ENCODE data around the gene IQGAP2.
"Not testable (repeated sequence)": the region's sequence is repeated elsewhere in the genome, so short reads cannot be mapped to it uniquely, and the experiment has no call there.

The IQGAP2 gene, protein sequence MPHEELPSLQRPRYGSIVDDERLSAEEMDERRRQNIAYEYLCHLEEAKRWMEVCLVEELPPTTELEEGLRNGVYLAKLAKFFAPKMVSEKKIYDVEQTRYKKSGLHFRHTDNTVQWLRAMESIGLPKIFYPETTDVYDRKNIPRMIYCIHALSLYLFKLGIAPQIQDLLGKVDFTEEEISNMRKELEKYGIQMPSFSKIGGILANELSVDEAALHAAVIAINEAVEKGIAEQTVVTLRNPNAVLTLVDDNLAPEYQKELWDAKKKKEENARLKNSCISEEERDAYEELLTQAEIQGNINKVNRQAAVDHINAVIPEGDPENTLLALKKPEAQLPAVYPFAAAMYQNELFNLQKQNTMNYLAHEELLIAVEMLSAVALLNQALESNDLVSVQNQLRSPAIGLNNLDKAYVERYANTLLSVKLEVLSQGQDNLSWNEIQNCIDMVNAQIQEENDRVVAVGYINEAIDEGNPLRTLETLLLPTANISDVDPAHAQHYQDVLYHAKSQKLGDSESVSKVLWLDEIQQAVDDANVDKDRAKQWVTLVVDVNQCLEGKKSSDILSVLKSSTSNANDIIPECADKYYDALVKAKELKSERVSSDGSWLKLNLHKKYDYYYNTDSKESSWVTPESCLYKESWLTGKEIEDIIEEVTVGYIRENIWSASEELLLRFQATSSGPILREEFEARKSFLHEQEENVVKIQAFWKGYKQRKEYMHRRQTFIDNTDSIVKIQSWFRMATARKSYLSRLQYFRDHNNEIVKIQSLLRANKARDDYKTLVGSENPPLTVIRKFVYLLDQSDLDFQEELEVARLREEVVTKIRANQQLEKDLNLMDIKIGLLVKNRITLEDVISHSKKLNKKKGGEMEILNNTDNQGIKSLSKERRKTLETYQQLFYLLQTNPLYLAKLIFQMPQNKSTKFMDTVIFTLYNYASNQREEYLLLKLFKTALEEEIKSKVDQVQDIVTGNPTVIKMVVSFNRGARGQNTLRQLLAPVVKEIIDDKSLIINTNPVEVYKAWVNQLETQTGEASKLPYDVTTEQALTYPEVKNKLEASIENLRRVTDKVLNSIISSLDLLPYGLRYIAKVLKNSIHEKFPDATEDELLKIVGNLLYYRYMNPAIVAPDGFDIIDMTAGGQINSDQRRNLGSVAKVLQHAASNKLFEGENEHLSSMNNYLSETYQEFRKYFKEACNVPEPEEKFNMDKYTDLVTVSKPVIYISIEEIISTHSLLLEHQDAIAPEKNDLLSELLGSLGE (N-terminal part only)

DNA sequence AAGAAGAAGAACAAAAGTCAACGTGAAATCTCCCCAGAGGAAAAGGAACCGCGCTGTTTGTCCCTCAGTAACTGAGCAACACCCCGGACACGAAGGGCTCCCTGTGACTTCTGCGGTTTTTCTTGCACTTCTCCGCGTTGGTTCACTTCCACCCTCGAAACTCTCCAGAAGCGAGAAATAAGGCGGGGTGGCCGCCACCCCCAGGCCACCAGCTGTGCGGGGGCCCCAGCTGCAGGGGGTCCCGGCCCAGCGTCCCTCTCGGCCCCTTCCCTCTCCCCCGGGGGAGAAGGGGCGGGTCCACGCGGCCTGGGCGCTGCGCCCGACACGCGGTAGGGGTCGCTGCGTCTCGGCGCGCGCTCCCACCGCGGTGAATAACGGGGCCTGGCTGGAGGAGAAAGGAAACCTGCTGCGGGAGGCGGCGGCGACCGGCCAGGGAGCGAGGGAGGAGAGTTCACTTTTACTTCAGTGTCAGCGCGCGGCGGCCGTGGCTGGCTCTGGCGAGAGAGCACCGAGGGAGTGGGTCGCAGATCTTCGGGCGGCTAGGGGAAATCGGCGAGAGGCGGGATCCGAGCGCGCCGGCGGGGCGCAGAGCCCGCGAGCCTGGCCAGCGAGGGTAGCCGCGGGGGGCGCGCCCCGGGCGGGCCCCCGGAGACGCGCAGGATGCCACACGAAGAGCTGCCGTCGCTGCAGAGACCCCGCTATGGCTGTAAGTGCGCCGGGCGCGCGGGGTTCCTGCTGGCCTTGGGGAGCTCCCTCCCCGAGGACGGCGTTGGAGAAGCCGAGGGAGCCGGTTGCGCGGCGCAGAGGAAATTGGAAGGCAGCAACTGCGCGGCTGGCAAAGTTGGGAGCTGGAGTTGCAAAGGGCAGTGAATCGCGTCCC, at the start of gene IQGAP2:
IQGAP2 (plus strand) TSS at position 400 of the 880 bp plus-strand sequence; CDS start at position 661, 261 bp downstream.
- no peak for DNase-seq

DNA sequence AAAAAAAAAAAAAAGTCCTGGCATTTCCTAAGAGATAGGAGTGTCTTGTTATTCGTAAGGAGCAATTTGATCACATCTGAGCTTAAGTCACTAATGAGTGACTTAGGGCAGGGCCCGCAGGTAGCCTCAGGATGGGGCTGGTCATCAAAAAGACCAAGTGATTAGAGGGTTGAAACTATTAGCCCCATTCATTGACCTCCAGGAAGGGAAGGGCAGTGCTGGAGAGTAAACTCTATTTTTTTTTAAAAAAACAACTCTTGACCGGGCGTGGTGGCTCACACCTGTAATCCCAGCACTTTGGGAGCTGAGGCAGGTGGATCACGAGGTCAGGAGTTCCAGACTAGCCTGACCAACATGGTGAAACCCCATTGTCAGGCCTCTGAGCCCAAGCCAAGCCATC, 46.2 kb upstream of the IQGAP2 start:
- DNase-seq = no peak

DNA sequence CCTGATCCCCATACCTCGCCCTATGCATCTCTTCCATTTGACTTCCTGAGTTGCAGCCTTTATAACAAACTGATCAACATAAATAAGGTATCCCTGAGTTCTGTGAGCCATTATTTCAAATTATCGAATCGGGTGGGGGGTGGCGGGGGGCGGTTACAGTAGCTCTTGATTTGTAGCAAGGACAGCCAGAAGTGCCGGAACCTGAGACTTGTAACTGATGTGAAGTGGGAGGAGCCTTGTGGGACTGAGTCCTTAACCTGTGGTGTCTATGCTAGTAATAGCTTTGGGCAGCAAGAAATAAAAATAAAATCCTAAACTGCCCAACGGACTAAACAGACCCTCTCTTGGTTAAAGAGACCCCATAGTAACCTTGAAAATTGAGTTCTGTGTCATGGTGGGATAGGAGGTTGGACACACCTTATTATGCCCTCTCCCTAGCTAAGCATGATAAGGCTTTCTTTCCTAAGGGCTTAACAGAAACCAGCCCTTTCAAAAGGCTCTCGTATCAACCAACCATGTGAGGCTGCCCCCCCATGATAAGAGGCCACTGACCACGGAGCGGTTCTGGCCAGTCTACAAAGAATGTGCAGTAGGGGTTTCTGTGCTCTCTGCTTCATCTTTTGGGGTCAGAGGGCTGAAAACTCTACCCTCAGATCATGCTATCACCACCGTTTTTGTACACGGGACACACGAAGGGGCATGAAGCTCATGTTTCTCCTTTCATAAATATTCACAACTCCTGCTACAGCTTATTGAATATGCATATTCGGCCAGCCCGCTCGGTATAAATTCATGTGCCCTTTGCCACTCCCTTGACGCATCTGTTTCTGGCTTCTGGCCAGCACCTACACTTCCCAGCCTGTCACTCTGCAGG, 39.5 kb upstream of the IQGAP2 start:
- no peak for DNase-seq

DNA sequence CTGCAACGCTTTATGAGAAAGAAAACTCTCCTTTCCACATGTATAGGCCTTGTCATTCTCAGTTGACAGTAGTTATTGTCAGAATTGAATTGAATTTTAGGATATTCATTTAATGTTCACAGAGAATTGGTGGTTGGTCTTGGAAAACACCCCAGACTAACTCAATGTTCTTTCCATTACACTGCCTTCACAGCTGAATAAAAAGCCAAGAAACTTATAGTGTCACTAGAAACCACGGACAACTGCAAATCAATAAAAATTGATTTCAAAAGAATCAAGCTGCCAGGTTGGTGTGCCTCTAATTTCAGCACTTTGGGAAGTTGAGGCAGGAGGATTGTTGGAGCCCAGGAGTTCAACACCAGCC, 38.9 kb upstream of the IQGAP2 start:
- DNase-seq = no peak

DNA sequence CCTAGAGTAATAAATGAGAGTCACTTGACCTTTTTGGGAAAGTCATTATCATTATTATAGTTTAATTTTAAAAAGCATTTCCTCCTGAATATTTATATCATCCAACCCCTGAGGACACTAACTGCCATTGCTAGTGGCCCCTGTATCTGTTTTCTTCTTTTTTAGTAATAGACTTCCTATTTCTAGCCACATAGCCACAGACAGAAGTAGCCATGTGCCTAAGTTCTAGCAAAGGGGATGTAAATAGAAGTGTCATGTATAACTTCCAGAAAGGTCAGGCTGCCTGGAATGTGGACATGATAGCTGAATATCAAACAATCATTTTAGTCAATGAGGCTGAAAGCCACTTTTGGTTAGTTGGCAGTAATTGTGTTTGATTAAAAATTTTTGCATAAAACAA, 37.5 kb upstream of the IQGAP2 start:
- no peak for DNase-seq

DNA sequence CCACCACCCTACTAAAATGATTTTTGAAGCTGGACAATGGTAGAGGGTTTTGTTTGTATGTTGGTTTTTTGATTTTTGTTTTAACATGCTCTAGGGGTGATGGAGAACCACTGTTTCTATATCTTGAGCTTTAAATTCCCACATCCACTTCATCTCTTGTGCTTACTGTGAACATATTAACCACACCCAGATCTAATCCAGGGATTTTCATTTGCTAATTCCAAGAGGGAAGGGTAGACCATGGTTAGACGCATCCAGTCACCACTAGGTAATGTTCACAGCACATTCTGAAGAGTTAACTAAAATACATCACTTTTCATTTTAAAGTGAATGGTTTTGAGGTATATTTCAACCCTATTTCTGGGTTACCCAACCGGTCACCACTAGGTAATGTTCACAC, 36.5 kb upstream of the IQGAP2 start:
- no peak for DNase-seq

DNA sequence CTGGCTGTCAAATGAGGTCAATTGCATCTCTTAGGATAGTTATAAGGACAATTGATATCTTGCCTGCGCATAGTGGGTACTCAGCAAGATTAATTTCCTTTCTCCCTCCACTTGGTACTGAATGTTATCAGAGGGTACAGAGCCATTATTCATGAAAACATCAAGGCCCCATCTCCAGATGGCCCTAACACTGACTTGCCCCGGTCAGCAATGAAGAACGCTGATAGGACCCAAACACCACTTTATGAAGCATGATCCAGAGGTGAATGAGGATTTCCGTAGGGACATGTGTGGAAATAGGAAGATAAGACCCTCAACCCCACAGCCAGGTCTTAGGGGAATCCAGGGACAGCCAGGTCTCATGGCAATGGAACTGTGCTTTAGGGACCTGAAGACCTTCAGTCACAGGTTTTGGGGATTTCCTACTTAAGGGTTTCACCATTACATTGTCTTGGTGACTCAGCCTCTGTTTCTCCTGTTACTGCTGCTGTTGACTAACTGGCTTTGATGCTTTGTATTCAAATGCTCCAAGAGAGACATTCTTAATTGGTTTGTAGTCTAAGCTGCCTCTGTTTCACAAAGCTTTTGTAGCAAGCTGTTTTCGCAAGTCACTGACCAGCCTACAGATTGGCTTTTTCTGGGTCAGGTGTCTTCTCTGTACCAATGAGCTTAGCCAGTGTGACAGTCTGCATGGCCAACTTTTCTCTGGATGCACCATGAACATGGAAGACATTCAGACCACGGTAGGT, 35.3 kb upstream of the IQGAP2 start:
- no peak for DNase-seq

DNA sequence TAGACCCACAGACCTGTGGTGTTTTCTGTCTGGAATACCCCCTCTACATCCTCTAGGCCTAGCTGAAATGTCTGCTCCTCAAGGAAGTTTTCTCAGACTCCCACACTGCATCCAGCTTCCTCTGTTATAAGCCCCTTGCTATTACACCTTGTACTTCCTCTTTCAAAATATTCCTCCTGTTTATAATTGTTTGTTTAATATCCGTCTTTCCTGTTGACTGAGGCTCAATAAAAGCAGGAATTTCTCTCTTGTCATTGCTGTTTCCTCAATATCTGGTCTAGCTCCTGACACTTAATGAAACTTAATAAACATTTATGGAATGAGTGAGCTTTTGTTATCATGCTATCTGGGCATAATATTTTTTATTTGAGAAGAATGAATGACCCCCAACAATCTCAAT, 34.1 kb upstream of the IQGAP2 start:
- DNase-seq = no peak

DNA sequence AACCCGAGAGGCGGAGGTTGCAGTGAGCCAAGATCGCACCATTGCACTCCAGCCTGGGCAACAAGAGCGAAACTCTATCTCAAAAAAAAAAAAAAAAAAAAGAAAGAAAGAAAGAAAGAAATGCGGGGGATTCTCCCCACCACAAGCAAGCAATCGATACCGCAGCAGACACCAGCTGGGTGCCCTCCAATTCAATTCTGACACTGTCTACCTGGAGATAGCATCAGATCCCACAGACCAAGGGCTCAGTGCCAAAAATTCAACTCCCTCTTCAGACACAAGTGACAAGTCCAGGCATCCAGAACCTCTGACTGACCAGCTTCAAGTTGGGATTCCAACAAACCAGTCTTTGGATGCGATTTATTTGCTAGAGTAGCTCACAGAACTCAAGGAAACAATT, 33.4 kb upstream of the IQGAP2 start:
- DNase-seq = not testable (repeated sequence)

DNA sequence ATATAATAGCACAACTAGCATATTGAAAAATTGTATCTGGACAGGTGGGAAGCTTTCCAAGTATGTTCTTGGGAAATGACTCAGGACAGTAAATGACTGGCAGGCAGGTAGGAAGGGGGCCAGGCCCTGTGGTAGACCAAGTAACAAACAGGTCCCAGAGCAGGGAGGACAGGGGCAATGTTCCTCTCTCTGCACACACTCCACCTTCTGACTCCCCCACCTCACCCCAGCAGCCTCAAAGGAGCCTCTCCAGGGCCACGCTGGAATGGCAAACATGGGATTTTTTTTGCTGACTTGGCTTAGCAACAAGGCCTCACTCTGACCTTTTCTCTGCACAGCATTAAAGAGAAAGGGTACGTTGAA, 31.1 kb upstream of the IQGAP2 start:
- no peak for DNase-seq

DNA sequence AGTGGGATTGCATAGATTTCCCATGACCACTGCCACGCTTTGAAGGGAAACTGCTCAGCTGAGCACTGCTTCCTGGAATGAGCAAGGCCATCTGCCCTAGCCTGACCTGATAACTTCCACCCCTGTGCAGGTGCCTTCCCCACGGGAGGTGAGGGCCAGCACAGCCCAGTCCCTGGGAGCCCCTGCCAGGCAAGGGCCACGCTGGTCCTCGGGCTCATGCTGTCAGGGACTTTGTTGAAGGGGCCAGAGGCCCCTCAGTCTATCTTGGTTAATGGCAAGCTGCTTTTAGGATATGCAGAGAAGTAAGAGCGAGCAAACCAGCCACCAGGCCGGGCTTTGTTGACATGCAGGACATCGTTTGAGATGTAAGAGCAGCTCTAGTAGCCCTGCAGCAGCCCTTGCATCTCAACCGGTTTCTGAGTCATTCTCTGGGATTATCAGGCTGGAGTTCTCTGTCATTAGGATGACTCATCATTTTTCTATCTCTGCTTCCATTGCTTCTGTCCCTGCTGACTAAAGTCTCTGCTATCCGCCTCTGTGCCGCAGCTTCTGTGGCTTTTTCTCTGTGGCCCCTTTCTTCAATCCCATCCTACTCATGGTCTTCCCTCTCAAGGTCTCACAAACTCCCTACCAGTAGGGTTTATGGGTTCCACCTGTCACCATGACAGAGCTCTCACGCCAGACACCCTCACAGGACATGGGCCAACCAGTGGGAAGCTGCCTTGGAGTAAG, 30.6 kb upstream of the IQGAP2 start:
- DNase-seq = no peak

DNA sequence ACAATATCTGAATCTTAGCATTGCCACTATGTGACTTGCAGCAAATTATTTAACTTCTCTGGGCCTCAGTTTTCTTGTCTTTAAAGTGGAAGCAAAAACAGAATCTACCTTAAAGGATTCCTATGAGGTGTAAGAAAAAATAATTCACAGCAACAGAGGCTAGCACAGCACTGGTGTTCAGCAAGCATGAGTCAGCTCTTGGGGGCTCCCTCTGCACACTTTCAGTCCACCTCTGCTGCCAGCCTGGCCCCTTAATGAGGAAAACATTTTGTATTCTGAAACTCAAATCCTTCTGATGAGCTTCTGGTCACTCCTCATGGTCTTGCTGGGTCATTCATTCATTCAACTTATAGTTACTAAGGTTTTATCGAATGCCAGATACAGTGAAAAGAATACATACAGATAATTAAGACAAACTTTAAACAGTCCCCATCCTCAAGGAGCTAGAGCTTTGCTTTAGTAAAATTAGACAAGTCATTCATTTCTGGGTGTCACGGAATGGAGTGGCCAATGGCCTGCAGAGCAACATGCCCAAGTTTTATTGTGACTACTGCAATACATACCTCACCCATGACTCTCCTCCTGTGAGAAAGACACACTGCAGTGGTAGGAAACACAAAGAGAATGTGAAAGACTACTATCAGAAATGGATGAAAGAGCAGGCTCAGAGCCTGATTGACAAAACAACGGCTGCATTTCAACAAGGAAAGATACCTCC, 26.8 kb upstream of the IQGAP2 start:
- no peak for DNase-seq

DNA sequence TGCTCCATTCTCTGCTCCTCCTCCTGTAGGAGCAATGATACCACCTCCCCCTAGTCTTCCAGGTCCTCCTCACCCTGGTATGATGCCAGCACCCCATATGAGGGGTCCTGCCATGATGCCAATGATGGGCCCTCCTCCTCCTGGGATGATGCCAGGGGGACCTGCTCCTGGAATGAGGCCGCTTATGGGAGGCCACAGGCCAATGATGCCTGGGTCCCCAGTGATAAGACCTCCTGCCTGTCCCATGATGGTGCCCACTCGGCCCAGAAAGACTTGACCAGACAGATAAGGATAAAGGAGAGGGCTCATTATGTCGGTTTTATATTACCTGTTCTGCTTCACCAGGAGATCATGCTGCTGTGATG, 26.2 kb upstream of the IQGAP2 start:
- no peak for DNase-seq

DNA sequence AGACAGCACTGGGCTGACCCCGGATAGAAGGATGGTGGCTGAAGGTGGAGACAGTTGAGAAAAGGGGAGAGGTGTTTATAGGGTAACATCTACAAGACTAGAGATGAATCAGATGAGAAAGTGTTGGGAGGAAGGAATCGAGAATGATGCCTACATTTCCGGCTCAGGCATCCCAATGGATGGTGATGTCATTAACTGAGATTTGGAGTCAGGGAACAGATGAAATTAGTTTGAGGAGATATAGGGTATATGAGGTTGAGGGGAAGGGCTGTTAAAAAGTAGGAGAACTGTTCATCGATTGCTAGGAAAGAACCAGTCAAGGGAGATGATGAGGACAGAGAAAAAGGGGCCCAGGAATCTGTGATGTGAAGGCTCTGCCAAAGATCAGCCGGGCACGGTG, 24.7 kb upstream of the IQGAP2 start:
- DNase-seq = no peak

DNA sequence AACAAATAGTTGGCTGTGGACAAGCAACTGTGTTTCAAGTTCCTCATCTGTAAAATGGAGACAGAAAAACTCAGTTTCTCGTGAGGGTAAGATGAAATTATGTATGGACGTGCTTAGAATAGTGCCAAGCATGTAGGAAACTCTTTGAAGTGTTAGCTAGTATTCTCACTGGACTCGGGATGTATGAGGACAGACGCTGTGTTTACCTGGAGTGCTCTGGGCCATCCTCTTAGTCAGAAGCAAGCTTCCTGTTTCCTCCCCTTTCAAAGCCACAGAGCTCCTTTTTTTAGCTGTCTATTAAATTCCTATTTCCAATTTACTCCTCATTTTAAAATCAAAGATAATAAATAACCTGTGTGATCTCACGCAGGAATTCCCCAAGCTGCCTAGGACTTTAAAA, 23.8 kb upstream of the IQGAP2 start:
- DNase-seq = no peak

DNA sequence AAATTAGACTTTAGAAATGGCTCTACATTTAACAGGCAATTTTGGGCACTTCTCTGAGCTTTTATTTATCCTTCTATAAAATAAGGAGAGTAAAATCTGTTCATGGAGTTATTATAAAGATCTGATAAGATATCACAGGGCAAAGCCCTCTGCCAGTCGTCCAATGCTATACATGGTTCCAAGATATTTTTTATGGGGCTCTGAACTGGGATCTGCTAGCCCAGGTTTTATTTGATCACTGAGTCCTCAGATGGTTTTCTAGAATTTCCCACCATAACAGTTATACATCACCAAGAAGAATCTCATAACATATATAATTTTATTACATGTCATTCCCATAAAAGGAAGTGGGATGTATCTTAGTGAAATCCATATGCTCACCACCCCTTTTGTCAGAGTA, 23.2 kb upstream of the IQGAP2 start:
- no peak for DNase-seq

DNA sequence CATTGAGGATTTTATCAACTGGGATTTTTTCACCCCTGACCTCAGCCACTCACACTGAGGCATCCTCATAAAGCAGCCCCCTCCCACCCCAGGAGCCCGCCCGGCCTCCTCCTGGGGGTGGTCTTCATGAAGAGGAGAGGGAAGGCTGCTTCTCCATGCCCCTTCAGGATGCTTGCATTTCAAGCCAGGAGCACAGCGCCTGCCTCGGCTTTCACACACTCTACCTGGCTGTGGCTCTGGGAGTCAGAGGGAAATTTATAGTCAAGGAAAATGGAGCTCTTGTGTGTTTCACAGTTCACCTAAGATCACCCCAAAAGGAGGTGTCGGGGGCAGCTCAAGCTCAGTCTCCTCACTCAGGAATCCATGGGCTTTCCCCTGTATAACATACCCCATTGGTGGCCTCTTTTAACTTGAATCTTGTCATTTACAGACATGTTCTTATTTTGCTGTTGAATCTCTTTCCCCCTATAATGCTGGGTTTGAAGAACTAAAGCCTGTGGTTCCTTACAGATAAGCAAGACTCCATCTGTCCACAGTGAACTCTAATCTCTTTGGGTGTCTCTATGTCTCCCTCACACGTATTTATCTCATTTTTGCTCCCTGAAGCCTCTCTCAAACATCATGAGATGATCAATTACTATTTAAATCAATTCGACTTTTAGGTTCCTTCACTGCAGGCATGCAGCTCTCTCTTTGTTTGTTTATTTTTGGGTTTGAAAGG, 22.6 kb upstream of the IQGAP2 start:
- DNase-seq = no peak

DNA sequence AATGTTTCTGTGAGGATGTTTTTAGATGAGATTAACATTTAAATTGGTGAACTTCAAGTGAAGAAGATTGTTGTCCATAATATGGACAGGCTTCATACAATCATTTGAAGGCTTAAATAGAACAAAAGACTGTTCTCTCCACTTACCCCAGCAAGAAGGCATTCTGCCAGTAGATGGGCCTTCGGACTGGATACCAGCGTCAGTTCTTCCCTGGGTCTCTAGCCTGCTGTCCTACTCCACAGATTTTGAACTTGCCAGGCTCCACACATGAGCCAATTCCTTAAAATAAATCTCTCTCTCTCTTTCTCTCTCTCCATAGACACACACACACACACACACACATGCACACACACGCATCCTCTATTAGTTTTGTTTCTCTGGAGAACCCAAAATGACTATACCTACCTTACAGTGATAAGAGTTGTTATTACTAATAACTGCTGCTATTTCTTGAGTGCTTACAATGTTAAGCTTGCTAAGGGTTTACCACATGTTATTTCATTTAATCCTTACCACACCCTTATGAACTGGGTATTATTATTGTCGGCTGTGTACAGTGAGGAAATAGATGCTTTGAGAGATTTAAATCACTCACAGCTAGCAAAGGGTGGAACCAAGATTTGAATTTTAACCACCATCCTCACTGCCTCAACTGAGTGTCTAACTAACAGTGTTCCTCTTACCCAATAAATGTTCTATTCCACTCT, 19.8 kb upstream of the IQGAP2 start:
- no peak for DNase-seq

Data from DMS79 (cell line).